Mucosa of descending colon (tissue), 3 donors: ENCODE data around the gene CHIT1. TPM values are rescaled to one million over a fixed set of nuclear protein-coding genes. Genes with fewer than 3 reads are reported as not detected.

Experiments
- ATAC-seq: fragments of 200-7000 bp; cut with Tn5 transposase; one replicate; pipeline ENCODE4 v1.9.1; 2020; ENCODE audit warnings: mild to moderate bottlenecking, moderate library complexity
- DNase-seq, 3 donors: peaks; one replicate each; pipeline ENCODE4 v3.0.0-alpha.2; 2020
- H3K36me3 ChIP-seq: fragments of 200-600 bp; one replicate; pipeline ENCODE4 v1.8.0; 2021; ENCODE audit warnings: low read depth, mild to moderate bottlenecking
- H3K4me1 ChIP-seq: fragments of 200-600 bp; one replicate; pipeline ENCODE4 v1.8.0; 2021; ENCODE audit warnings: low read depth, mild to moderate bottlenecking
- H3K4me3 ChIP-seq: fragments of 200-600 bp; one replicate; pipeline ENCODE4 v1.8.0; 2021; ENCODE audit warnings: mild to moderate bottlenecking
- H3K9me3 ChIP-seq: fragments of 200-600 bp; one replicate; pipeline ENCODE4 v1.8.0; 2021; ENCODE audit warnings: mild to moderate bottlenecking
- CTCF ChIP-seq: fragments of 200-600 bp; IDR thresholded peaks from one replicate; pipeline ENCODE4 v1.8.0; 2022; ENCODE audit warnings: antibody characterized with exemption, mild to moderate bottlenecking
- intact Hi-C, 2 donors: fragments of 100-400 bp; cut with DNase I in 1 of 2; cut with micrococcal nuclease in 1 of 2; formaldehyde crosslinking; loops; one replicate each; pipeline versions ENCODE4 v1.11.0 to v1.11.1; 2022; cut with DNase I, micrococcal nuclease
- total RNA-seq, 3 donors: library from RNA; stranded (reverse); fragmentation: NEBNext Ultra II Directional in 2 of 3; extraction: Animal tissue kit (Norgen Biotek cat#: 25700) in 2 of 3; gene quantifications; one replicate each; pipeline versions ENCODE4 v1.2.1 to v1.2.4, GENCODE V29; 2021 to 2023
- donor health status: DM: no; HTN: no; CAD: no; lungs with moderate emphysema.
- donor health status: DM: no; HTN: no; CAD: no.
- donor health status: DM: no; HTN: yes; CAD: no.

Gene CHIT1
- total RNA-seq, 3 donors from 2014 or later = 0.13 to 0.96 TPM; not detected in 1

DNA sequence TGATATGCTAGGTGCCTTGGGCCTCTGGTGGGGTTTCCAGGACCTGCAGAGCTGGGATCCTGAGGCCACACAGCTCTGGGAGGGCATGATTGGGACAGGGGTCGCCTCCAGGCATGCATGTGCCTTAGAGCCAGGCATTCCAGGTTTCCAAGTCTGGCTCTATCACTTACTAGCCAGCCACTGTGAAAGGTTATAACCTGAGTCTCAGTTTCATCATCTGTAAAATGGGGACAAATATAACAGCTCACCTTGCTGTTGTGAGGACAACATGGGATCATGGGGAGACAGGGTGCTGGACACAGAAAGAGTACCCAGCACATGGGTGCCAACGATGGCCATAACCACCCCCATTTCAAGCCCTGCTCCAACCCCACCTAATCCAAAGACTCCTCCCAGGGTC, 45.6 kb downstream of the CHIT1 start:
- Histone ChIP-seq H3K4me1 (peaks cover 3% of the 10 kb centered on the region), H3K4me3 (no peak overlapping the region), H3K36me3 (no peaks in the 10 kb centered on the region), H3K9me3 (no peaks in the 10 kb centered on the region)
- ATAC-seq (no peak), DNase-seq (no peak)
- TF ChIP-seq CTCF = no peak
- intact Hi-C loops = no loop called here

DNA sequence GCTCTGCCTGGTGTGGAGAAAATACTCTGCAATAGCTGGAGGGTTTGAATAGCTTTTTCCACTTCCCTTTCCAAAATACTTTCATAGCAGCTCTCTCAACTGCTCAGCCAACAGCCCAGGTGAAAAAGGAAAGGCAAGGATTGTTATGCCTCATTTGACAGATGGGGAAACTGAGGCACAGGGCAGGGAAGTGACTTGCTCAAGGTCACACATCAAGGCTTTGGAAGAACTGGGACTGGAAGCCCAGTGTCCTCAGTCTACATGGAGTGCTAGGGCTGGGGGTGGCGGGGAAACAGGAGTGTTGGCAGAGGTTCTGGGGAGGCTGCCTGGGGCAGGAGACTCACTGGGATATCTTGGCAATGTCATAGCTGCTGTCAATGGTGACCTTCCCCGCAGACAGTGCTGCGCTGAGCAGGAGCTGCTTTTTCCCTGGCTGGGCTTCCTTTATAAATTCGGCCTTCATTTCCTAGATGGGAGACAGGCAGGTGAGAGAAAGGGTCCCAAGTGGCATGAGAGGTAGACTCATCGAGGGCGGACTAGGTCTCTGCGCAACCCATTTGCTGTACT, 47.0 kb downstream of the CHIT1 start:
- ATAC-seq (no peak), DNase-seq (no peak)
- Histone ChIP-seq H3K9me3 (no peaks in the 10 kb centered on the region), H3K4me1 (peaks cover 3% of the 10 kb centered on the region), H3K4me3 (no peak overlapping the region), H3K36me3 (no peaks in the 10 kb centered on the region)
- no peak for TF ChIP-seq CTCF
- intact Hi-C loops = no loop called here

- ATAC-seq (no peak), DNase-seq (no peak)
- H3K4me3 ChIP-seq = no peak overlapping the region
- no peak for TF ChIP-seq CTCF
- intact Hi-C loops = no loop called here
- H3K36me3 ChIP-seq = no peaks in the 10 kb centered on the region
- no peaks in the 10 kb centered on the region for H3K9me3 ChIP-seq
- H3K4me1 ChIP-seq = peaks cover 3% of the 10 kb centered on the region
Observed at GRCh38 chr1:203181586-203182386, 47.7 kb downstream of the CHIT1 start.

- Histone ChIP-seq H3K4me1 (no peaks in the 10 kb centered on the region), H3K9me3 (no peaks in the 10 kb centered on the region), H3K4me3 (no peak overlapping the region), H3K36me3 (no peaks in the 10 kb centered on the region)
- ATAC-seq (no peak), DNase-seq (no peak)
- intact Hi-C loops = no loop called here
- TF ChIP-seq CTCF = no peak
Observed at GRCh38 chr1:203180611-203181330, 48.7 kb downstream of the CHIT1 start.

- H3K36me3 ChIP-seq = no peaks in the 10 kb centered on the region
- no peaks in the 10 kb centered on the region for H3K4me1 ChIP-seq
- ATAC-seq (no peak), DNase-seq (no peak)
- H3K4me3 ChIP-seq = no peak overlapping the region
- intact Hi-C loops = no loop called here
- no peak for TF ChIP-seq CTCF
- no peaks in the 10 kb centered on the region for H3K9me3 ChIP-seq
Observed at GRCh38 chr1:203179667-203180005, 49.8 kb downstream of the CHIT1 start.
